Upper lobe of left lung (tissue), 4 donors: ENCODE results near the gene COMMD7.

Experiments used
- POLR2AphosphoS5 ChIP-seq, 2 donors: sonication (generic); formaldehyde crosslinking; IDR thresholded peaks; one replicate each; pipeline ENCODE4 v1.5.1; 2017; ENCODE audit warnings: antibody characterized with exemption in 2 of 2
- TF ChIP-seq, protein P1 (sequence below), 6 experiments: fragments of 450-650 bp in 4 of 6; fragments of 200-600 bp in 2 of 6; sonication (generic) in 2 of 6; IDR thresholded peaks; one replicate each; pipeline ENCODE4 v1.5.1; 2016 to 2019; ENCODE audit warnings: antibody characterized with exemption in 6 of 6

DNA sequence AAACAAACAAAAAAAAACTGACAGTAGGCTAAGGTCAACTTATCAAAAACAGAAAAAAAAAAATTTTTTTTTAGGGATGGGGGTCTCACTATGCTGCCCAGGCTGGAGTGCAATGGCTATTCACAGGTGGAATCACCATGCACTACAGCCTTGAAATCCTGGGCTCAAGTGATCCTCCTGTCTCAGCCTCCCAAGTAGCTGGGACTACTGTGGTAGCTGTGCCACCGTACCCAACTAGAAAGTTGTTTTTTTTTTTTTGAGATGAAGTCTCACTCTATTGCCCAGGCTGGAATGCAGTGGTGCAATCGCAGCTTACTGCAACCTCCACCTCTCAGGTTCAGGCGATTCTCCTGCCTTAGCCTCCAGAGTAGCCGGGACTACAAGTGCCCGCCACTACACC is 2.1 kb downstream of the COMMD7 start:
- TF ChIP-seq, protein P1, sequence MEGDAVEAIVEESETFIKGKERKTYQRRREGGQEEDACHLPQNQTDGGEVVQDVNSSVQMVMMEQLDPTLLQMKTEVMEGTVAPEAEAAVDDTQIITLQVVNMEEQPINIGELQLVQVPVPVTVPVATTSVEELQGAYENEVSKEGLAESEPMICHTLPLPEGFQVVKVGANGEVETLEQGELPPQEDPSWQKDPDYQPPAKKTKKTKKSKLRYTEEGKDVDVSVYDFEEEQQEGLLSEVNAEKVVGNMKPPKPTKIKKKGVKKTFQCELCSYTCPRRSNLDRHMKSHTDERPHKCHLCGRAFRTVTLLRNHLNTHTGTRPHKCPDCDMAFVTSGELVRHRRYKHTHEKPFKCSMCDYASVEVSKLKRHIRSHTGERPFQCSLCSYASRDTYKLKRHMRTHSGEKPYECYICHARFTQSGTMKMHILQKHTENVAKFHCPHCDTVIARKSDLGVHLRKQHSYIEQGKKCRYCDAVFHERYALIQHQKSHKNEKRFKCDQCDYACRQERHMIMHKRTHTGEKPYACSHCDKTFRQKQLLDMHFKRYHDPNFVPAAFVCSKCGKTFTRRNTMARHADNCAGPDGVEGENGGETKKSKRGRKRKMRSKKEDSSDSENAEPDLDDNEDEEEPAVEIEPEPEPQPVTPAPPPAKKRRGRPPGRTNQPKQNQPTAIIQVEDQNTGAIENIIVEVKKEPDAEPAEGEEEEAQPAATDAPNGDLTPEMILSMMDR (IDR thresholded peaks at IDR 0.05): no peak
- no peak for TF ChIP-seq POLR2AphosphoS5 (IDR thresholded peaks at IDR 0.05)
